IPS-18a (cell line): ENCODE measurements around the gene RER1.

Source experiments
- H3K27ac ChIP-seq: one replicate; pipeline ENCODE4 v1.5.1; 2013; ENCODE audit warnings: low read length
- H3K27me3 ChIP-seq: one replicate; pipeline ENCODE4 v1.6.1; 2013; ENCODE audit warnings: mild to moderate bottlenecking, low read length; ENCODE audit not compliant: control insufficient read depth, insufficient read depth
- H3K36me3 ChIP-seq: one replicate; pipeline ENCODE4 v1.6.1; 2013; ENCODE audit warnings: low read depth, low read length; ENCODE audit not compliant: control insufficient read depth
- H3K4me1 ChIP-seq: one replicate; pipeline ENCODE4 v1.6.1; 2013; ENCODE audit warnings: low read depth, low read length; ENCODE audit not compliant: control insufficient read depth
- H3K4me3 ChIP-seq: one replicate; pipeline ENCODE4 v1.5.1; 2013; ENCODE audit warnings: low read length
- H3K9ac ChIP-seq: one replicate; pipeline ENCODE4 v1.6.1; 2013; ENCODE audit warnings: mild to moderate bottlenecking, low read length, moderate library complexity
- H3K9me3 ChIP-seq: one replicate; pipeline ENCODE4 v1.6.1; 2013; ENCODE audit warnings: low read depth, low read length; ENCODE audit not compliant: control insufficient read depth

RER1 gene

DNA sequence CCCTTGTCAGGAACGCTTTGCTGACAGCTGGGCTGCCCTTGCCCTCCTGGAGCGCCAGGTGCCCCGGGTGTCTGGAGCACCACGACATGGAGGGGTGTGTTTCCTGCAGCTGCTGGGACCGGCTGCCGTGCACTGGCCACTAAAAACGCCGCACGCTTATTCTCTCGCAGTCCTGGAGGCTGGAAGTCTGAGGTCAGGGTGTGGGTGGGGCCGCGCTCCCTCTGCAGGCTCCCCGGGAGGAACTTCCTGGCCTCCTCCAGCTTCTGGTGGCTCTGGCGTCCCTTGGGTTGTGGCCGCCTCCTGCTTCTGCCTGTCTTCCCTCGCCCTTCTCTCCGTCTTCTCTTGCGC lies 56.4 kb downstream of the RER1 start:
- Histone ChIP-seq H3K27ac (no peak overlapping the region), H3K27me3 (peaks cover 19% of the 10 kb centered on the region), H3K4me3 (no peak overlapping the region), H3K9me3 (no peaks in the 10 kb centered on the region), H3K36me3 (no peaks in the 10 kb centered on the region), H3K4me1 (peaks cover 14% of the 10 kb centered on the region), H3K9ac (no peak overlapping the region)

DNA sequence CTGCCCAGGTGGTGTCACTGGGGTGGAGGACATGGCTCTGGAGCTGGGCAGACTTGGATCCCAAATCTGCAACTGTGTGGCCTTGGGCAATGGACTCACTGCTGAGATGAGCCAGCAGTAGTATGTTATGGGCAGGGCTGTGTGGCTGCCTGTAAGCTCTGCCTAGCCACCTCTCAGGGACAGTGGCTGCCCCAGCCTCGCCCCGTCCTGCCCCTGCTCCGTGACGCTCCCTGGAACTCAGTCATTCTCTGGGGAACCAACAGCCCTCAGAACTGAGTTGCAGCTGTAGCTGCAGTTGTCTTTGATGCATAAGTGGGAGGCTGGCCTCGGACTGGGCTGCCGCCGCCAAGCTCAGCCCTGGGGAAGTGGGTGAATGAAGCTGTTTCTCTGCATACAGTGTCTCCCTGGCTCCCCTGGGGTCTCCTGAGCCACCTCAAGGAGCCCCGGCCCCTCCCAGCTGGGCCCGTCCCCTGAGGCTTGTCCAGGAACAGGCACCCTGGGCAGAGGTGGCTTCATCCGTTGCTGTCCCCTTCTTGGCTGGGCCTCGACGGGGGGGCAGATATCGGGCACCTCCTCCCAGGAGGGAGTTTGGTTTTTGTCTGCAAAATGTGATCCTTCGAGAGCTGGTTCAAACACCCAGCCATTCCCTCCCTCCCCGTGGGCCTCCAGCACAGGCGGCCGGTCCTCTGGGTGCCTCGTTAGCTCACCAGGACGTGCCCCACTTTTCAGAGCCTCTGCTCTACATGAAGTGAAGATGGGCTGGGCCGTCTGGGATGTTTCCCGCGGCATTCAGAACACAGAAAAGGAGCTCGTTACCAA lies 58.2 kb downstream of the RER1 start:
- Histone ChIP-seq H3K9ac (no peak overlapping the region), H3K27me3 (peaks cover 4% of the 10 kb centered on the region), H3K4me1 (peaks cover 14% of the 10 kb centered on the region), H3K9me3 (no peaks in the 10 kb centered on the region), H3K4me3 (no peak overlapping the region), H3K27ac (no peak overlapping the region), H3K36me3 (no peaks in the 10 kb centered on the region)

DNA sequence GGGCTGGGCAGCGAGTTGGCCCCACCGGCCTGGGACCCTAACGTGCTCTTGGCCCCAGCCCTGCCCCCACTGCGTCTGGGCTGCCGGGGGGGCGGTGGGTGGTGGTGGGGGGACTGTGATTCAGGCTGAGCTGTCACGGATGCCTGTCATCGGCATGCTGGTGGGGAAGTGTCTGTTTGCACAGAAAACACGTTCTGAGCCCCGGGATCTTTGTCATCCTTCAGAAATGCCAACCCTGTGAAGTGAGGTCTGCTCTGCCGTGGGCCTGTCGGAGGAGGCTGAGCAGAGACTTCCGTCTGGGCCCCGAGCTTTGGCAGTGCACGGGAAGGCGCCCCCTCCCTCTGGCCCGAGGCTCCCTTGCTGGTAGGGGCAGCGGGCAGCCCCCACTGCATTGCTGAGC lies 60.1 kb downstream of the RER1 start:
- Histone ChIP-seq H3K4me3 (no peak overlapping the region), H3K27ac (no peak overlapping the region), H3K4me1 (peaks cover 12% of the 10 kb centered on the region), H3K9me3 (no peaks in the 10 kb centered on the region), H3K27me3 (no peaks in the 10 kb centered on the region), H3K9ac (no peak overlapping the region), H3K36me3 (no peaks in the 10 kb centered on the region)

DNA sequence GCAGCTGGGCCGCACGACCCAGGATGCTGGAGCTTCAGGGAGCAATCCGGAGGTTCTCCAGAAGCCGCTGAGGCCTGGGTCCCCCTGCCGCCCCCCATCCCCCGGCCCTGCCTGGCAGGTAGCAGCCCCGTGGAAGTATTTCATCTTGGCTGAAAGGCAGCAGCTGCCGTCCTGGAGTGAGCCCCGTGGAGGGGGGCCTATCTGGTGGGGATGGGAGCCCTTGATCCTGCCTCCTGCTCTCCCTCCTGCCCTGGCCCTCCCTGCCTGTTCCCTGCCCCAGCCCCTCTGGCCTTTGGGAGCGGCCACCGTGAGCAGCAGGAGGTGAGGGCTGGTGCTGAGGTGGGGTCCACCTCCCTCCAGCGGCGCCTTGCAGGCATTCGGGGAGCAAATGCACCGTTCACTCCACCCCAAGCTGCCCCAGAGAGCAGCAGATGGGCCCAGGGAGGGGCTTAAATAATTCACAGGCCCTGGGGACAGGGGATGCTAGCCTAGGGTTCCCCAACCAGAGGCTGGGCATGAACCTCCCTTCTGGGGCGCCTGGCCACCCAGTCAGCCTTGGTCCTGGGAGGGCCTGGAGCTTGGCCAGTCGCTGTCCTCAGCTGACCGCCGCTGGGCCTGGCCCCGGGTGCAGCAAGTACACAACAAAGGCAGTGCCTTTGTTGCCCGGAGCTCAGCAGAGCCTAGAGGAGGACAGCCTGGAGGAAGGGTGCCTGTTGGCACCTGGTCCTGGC lies 60.7 kb downstream of the RER1 start:
- Histone ChIP-seq H3K9ac (no peak overlapping the region), H3K9me3 (no peaks in the 10 kb centered on the region), H3K4me1 (peaks cover 6% of the 10 kb centered on the region), H3K27ac (no peak overlapping the region), H3K4me3 (no peak overlapping the region), H3K27me3 (no peaks in the 10 kb centered on the region), H3K36me3 (no peaks in the 10 kb centered on the region)

DNA sequence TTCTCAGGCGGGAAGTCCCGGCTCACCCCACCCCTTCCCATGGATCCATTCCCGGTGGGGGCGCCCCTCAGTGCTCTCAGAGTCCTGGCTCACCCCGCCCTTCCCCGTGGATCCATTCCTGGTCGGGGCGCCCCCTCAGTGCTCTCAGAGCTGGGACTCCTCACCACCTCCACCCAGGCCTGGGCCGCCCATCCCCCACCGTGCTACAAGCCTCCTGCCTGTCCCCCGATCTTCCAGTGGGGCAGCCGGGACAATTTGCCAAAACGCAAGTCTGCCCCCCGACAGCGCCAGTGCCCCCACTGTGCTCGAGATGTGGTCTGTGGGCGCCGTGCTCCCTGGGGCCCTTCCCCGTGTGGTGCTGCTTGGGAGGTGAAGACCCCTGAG lies 61.3 kb downstream of the RER1 start:
- Histone ChIP-seq H3K36me3 (no peaks in the 10 kb centered on the region), H3K4me1 (peaks cover under 1% of the 10 kb centered on the region), H3K27ac (no peak overlapping the region), H3K27me3 (no peaks in the 10 kb centered on the region), H3K9me3 (no peaks in the 10 kb centered on the region), H3K9ac (no peak overlapping the region), H3K4me3 (no peak overlapping the region)

DNA sequence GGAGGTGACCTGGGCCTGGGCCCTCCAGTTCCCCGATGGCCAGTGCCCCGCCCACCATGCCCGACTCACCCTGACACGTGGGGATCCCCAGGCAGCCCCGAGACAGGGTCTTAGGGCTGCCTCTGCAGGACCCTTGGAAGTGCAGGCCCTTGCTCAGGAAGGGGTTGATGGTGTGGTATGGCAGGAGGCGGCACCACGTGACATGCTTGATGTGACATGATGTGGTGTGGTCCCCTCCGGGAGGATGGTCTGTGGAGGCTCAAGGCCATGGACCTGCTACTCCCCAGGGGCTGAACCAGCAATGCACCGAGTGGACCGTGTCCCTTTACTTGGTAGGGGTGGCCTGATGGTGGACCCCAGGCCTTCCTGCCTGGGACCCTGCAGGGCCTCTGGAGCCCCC lies 62.6 kb downstream of the RER1 start:
- no peaks in the 10 kb centered on the region for H3K36me3 ChIP-seq
- H3K27ac ChIP-seq, result no peak overlapping the region
- H3K9ac ChIP-seq, result no peak overlapping the region
- no peaks in the 10 kb centered on the region for H3K27me3 ChIP-seq
- H3K4me1 ChIP-seq, result no peaks in the 10 kb centered on the region
- H3K4me3 ChIP-seq, result no peak overlapping the region
- no peaks in the 10 kb centered on the region for H3K9me3 ChIP-seq
